Neural cell (in vitro differentiated cells): ENCODE data around the gene FAF2. TPM values are rescaled to one million over a fixed set of nuclear protein-coding genes. Genes with fewer than 3 reads are reported as not detected.

ENCODE experiments used
- H2AFZ ChIP-seq: fragments of 200-600, 300-800 bp; sonication (generic), shearing (Covaris generic); 2 replicates; pipeline ENCODE4 v1.6.0; 2014; ENCODE audit warnings: low read depth, mild to moderate bottlenecking, antibody characterized with exemption, low read length, moderate library complexity
- H3F3A ChIP-seq: fragments of 200-600 bp; shearing (Covaris generic); 2 replicates; pipeline ENCODE4 v1.6.1; 2016; ENCODE audit warnings: mild to moderate bottlenecking, moderate library complexity, mixed read lengths, antibody characterized with exemption, low read length; ENCODE audit not compliant: insufficient read depth, poor library complexity, severe bottlenecking
- H3K27ac ChIP-seq: fragments of 200-600, 300-800 bp; sonication (generic), shearing (Covaris generic); 2 replicates; pipeline ENCODE4 v1.5.1; 2014; ENCODE audit warnings: mild to moderate bottlenecking, low read length, moderate library complexity
- H3K27me3 ChIP-seq: fragments of 300-800, 200-600 bp; sonication (generic), shearing (Covaris generic); 2 replicates; pipeline ENCODE4 v1.6.0; 2014; ENCODE audit warnings: mild to moderate bottlenecking, low read depth, low read length, moderate library complexity; ENCODE audit not compliant: insufficient read depth
- H3K36me3 ChIP-seq: fragments of 300-800, 200-600 bp; sonication (generic), shearing (Covaris generic); 2 replicates; pipeline ENCODE4 v1.5.1; 2014; ENCODE audit warnings: mild to moderate bottlenecking, antibody characterized with exemption, low read length, moderate library complexity; ENCODE audit not compliant: insufficient read depth
- H3K4me2 ChIP-seq: fragments of 300-800, 200-600 bp; sonication (generic), shearing (Covaris generic); 2 replicates; pipeline ENCODE4 v1.6.0; 2014; ENCODE audit warnings: mild to moderate bottlenecking, low read length
- H3K4me3 ChIP-seq: fragments of 300-800, 200-600 bp; sonication (generic), shearing (Covaris generic); 2 replicates; pipeline ENCODE4 v1.5.1; 2014; ENCODE audit warnings: mild to moderate bottlenecking, low read length, moderate library complexity
- H3K79me2 ChIP-seq: fragments of 200-600 bp; shearing (Covaris generic); replicated peaks from 2 replicates; pipeline ENCODE4 v1.6.0; 2014; ENCODE audit warnings: mild to moderate bottlenecking, low read length, moderate library complexity; ENCODE audit not compliant: insufficient read depth
- H3K9ac ChIP-seq: fragments of 300-800, 200-600 bp; sonication (generic), shearing (Covaris generic); 2 replicates; pipeline ENCODE4 v1.6.1; 2016; ENCODE audit warnings: mild to moderate bottlenecking, low read length, mixed read lengths
- H3K9me2 ChIP-seq: fragments of 200-600 bp; shearing (Covaris generic); 2 replicates; pipeline ENCODE4 v1.6.1; 2016; ENCODE audit warnings: mild to moderate bottlenecking, low read length, mixed read lengths; ENCODE audit not compliant: insufficient read depth
- H3K9me3 ChIP-seq: fragments of 200-600, 300-800 bp; sonication (generic), shearing (Covaris generic); 2 replicates; pipeline ENCODE4 v1.6.1; 2016; ENCODE audit warnings: mild to moderate bottlenecking, mixed run types, low read length, moderate library complexity, mixed read lengths
- H4K20me1 ChIP-seq: fragments of 200-600 bp; shearing (Covaris generic); 2 replicates; pipeline ENCODE4 v1.6.1; 2016; ENCODE audit warnings: mild to moderate bottlenecking, mixed run types; ENCODE audit not compliant: insufficient read depth
- EP300 ChIP-seq: fragments of 450-650 bp; conservative IDR thresholded peaks from 2 replicates; pipeline ENCODE4 v1.6.1; 2014; ENCODE audit warnings: antibody characterized with exemption, mild to moderate bottlenecking, moderate library complexity; ENCODE audit not compliant: poor library complexity, severe bottlenecking
- EZH2 ChIP-seq: fragments of 200-600, 300-800 bp; shearing (Covaris generic), sonication (generic); IDR thresholded peaks from 2 replicates; pipeline ENCODE4 v1.6.1; 2014; ENCODE audit warnings: antibody characterized with exemption, low read length, borderline replicate concordance, mild to moderate bottlenecking; ENCODE audit not compliant: insufficient read depth, poor library complexity, severe bottlenecking
- MXI1 ChIP-seq: fragments of 450-650 bp; conservative IDR thresholded peaks from 2 replicates; pipeline ENCODE4 v1.6.1; 2014; ENCODE audit warnings: antibody characterized with exemption, mild to moderate bottlenecking; ENCODE audit not compliant: poor library complexity, severe bottlenecking
- POLR2AphosphoS5 ChIP-seq: IDR thresholded peaks from 2 replicates; pipeline ENCODE4 v1.6.1; 2012
- RAD21 ChIP-seq: fragments of 450-650 bp; conservative IDR thresholded peaks from 2 replicates; pipeline ENCODE4 v1.6.1; 2014; ENCODE audit warnings: antibody characterized with exemption, mild to moderate bottlenecking, moderate library complexity
- SMC3 ChIP-seq: fragments of 450-650 bp; conservative IDR thresholded peaks from 2 replicates; pipeline ENCODE4 v1.6.1; 2014; ENCODE audit warnings: antibody characterized with exemption, mild to moderate bottlenecking, moderate library complexity; ENCODE audit not compliant: poor library complexity
- TAF1 ChIP-seq: IDR thresholded peaks from 2 replicates; pipeline ENCODE4 v1.6.1; 2012; ENCODE audit warnings: low read depth
- polyA plus RNA-seq: library from polyadenylated mRNA; depleted of rRNA; stranded (reverse); fragments of >200 nt; gene quantifications from 2 replicates; pipeline ENCODE4 v1.2.3, GENCODE V29; 2014
- TF ChIP-seq, protein P1 (sequence below): fragments of 450-650 bp; IDR thresholded peaks from 2 replicates; pipeline ENCODE4 v1.5.1; 2014; ENCODE audit warnings: antibody characterized with exemption, mild to moderate bottlenecking, moderate library complexity; ENCODE audit not compliant: poor library complexity, severe bottlenecking
- TF ChIP-seq, protein P2 (sequence below): IDR thresholded peaks from 2 replicates; pipeline ENCODE4 v1.6.1; 2012; ENCODE audit warnings: borderline replicate concordance

FAF2 gene
- polyA plus RNA-seq, 1 donor from 2014 or later, result 30.8 TPM

GRCh38 chr5:176540956-176541337 lies 92.8 kb downstream of the FAF2 start:
- no peak overlapping the region for H3K27ac ChIP-seq
- TF ChIP-seq, protein P1, sequence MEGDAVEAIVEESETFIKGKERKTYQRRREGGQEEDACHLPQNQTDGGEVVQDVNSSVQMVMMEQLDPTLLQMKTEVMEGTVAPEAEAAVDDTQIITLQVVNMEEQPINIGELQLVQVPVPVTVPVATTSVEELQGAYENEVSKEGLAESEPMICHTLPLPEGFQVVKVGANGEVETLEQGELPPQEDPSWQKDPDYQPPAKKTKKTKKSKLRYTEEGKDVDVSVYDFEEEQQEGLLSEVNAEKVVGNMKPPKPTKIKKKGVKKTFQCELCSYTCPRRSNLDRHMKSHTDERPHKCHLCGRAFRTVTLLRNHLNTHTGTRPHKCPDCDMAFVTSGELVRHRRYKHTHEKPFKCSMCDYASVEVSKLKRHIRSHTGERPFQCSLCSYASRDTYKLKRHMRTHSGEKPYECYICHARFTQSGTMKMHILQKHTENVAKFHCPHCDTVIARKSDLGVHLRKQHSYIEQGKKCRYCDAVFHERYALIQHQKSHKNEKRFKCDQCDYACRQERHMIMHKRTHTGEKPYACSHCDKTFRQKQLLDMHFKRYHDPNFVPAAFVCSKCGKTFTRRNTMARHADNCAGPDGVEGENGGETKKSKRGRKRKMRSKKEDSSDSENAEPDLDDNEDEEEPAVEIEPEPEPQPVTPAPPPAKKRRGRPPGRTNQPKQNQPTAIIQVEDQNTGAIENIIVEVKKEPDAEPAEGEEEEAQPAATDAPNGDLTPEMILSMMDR, result no peak
- TF ChIP-seq, protein P2, sequence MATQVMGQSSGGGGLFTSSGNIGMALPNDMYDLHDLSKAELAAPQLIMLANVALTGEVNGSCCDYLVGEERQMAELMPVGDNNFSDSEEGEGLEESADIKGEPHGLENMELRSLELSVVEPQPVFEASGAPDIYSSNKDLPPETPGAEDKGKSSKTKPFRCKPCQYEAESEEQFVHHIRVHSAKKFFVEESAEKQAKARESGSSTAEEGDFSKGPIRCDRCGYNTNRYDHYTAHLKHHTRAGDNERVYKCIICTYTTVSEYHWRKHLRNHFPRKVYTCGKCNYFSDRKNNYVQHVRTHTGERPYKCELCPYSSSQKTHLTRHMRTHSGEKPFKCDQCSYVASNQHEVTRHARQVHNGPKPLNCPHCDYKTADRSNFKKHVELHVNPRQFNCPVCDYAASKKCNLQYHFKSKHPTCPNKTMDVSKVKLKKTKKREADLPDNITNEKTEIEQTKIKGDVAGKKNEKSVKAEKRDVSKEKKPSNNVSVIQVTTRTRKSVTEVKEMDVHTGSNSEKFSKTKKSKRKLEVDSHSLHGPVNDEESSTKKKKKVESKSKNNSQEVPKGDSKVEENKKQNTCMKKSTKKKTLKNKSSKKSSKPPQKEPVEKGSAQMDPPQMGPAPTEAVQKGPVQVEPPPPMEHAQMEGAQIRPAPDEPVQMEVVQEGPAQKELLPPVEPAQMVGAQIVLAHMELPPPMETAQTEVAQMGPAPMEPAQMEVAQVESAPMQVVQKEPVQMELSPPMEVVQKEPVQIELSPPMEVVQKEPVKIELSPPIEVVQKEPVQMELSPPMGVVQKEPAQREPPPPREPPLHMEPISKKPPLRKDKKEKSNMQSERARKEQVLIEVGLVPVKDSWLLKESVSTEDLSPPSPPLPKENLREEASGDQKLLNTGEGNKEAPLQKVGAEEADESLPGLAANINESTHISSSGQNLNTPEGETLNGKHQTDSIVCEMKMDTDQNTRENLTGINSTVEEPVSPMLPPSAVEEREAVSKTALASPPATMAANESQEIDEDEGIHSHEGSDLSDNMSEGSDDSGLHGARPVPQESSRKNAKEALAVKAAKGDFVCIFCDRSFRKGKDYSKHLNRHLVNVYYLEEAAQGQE, result no peak
- TF ChIP-seq TAF1 (no peak), MXI1 (no peak), POLR2AphosphoS5 (no peak), EP300 (no peak), EZH2 (no peak), SMC3 (no peak), RAD21 (no peak)
- H3K9ac ChIP-seq, result no peak overlapping the region
- no peaks in the 10 kb centered on the region for H3F3A ChIP-seq
- no peaks in the 10 kb centered on the region for H4K20me1 ChIP-seq
- H3K4me3 ChIP-seq, result no peak overlapping the region
- no peak overlapping the region for H2AFZ ChIP-seq
- no peaks in the 10 kb centered on the region for H3K9me2 ChIP-seq
- peaks cover 11% of the 10 kb centered on the region for H3K79me2 ChIP-seq
- H3K4me2 ChIP-seq, result no peak overlapping the region
- H3K27me3 ChIP-seq, result no peaks in the 10 kb centered on the region
- no peaks in the 10 kb centered on the region for H3K36me3 ChIP-seq
- H3K9me3 ChIP-seq, result no peaks in the 10 kb centered on the region

GRCh38 chr5:176541338-176542134 lies 93.4 kb downstream of the FAF2 start:
- Histone ChIP-seq H3K4me2 (no peak overlapping the region), H3K9me2 (no peaks in the 10 kb centered on the region), H3K36me3 (no peaks in the 10 kb centered on the region), H3K9ac (no peak overlapping the region), H3K79me2 (peaks cover 5% of the 10 kb centered on the region), H3K4me3 (no peak overlapping the region), H3K27ac (no peak overlapping the region), H2AFZ (no peak overlapping the region), H3F3A (no peaks in the 10 kb centered on the region), H3K9me3 (no peaks in the 10 kb centered on the region), H3K27me3 (no peaks in the 10 kb centered on the region), H4K20me1 (no peaks in the 10 kb centered on the region)
- TF ChIP-seq, protein P1, result no peak
- TF ChIP-seq SMC3, result no peak
- no peak for TF ChIP-seq RAD21
- no peak for TF ChIP-seq TAF1
- TF ChIP-seq EP300, result no peak
- TF ChIP-seq EZH2, result no peak
- TF ChIP-seq MXI1, result no peak
